Thoracic aorta (tissue), 2 donors: ENCODE data around the gene CYP4Z1. TPM values are rescaled to one million over a fixed set of nuclear protein-coding genes. Genes with fewer than 3 reads are reported as not detected.
"Not testable (repeated sequence)": the region's sequence is repeated elsewhere in the genome, so short reads cannot be mapped to it uniquely, and the experiment has no call there.

Source experiments
- ATAC-seq: fragments of 150-250 bp; one replicate; pipeline ENCODE4 v1.8.0; 2017; ENCODE audit warnings: low read depth; ENCODE audit not compliant: insufficient number of reproducible peaks, low FRiP score
- DNase-seq: peaks from one replicate; pipeline ENCODE4 v3.0.0-alpha.2; 2020; ENCODE audit warnings: low spot score
- H3K27ac ChIP-seq, 2 donors: fragments of 200-600 bp; sonication (generic); 1 replicate in 1 of 2; 2 replicates in 1 of 2; pipeline ENCODE4 v1.5.1; 2016; ENCODE audit warnings: mild to moderate bottlenecking in 2 of 2, moderate library complexity in 2 of 2
- H3K27me3 ChIP-seq: fragments of 200-600 bp; sonication (generic); replicated peaks from 2 replicates; pipeline ENCODE4 v1.6.0; 2016; ENCODE audit warnings: mild to moderate bottlenecking; ENCODE audit not compliant: insufficient read depth
- H3K36me3 ChIP-seq: fragments of 200-600 bp; sonication (generic); one replicate; pipeline ENCODE4 v1.5.1; 2016
- H3K4me1 ChIP-seq, 2 donors: fragments of 200-600 bp; sonication (generic); 1 replicate in 1 of 2; 2 replicates in 1 of 2; pipeline versions ENCODE4 v1.5.1 to v1.6.0; 2016; ENCODE audit warnings: low read depth in 2 of 2, mild to moderate bottlenecking in 1 of 2; ENCODE audit not compliant: control insufficient read depth in 1 of 2
- H3K4me3 ChIP-seq: fragments of 200-600 bp; sonication (generic); 2 replicates; pipeline ENCODE4 v1.5.1; 2016; ENCODE audit warnings: mild to moderate bottlenecking
- H3K9me3 ChIP-seq: fragments of 200-600 bp; sonication (generic); 2 replicates; pipeline ENCODE4 v1.5.1; 2016
- total RNA-seq, 2 donors: library from RNA; depleted of rRNA; stranded (reverse); fragments of >200 nt; gene quantifications; one replicate each; pipeline versions ENCODE4 v1.1.0 to v1.2.3, GENCODE V29; 2016
- TF ChIP-seq, protein P1 (sequence below): fragments of 200-600 bp; sonication (generic); IDR thresholded peaks from one replicate; pipeline ENCODE4 v1.5.1; 2019; ENCODE audit warnings: antibody characterized with exemption

The CYP4Z1 gene
- total RNA-seq, 2 donors from 2014 or later, result 1.1 to 3.9 TPM

DNA sequence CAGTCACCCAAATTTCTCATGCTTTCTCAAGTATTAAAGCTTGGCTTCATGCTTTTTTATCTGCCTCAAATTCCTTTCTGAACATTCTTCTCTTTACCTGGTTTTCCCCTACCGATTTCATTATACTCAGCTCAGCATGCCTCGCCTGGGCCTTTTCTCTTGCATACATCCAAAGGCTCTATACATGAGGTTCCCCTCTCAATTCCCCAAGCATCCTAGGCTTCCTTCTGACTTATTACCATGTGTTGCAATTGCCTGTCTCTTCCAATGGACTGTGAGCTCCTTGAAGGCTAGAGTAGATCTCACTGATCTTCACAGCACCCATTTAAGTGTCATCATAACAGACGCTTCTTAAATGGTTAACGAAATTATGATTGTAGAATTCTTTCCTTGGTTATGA lies 46.1 kb downstream of the CYP4Z1 start:
- H3K9me3 ChIP-seq, result no peaks in the 10 kb centered on the region
- H3K36me3 ChIP-seq, result no peaks in the 10 kb centered on the region
- DNase-seq (no peak), ATAC-seq (no peak)
- no peak overlapping the region for H3K27ac ChIP-seq
- no peaks in the 10 kb centered on the region for H3K27me3 ChIP-seq
- no peak overlapping the region for H3K4me3 ChIP-seq
- TF ChIP-seq, protein P1, sequence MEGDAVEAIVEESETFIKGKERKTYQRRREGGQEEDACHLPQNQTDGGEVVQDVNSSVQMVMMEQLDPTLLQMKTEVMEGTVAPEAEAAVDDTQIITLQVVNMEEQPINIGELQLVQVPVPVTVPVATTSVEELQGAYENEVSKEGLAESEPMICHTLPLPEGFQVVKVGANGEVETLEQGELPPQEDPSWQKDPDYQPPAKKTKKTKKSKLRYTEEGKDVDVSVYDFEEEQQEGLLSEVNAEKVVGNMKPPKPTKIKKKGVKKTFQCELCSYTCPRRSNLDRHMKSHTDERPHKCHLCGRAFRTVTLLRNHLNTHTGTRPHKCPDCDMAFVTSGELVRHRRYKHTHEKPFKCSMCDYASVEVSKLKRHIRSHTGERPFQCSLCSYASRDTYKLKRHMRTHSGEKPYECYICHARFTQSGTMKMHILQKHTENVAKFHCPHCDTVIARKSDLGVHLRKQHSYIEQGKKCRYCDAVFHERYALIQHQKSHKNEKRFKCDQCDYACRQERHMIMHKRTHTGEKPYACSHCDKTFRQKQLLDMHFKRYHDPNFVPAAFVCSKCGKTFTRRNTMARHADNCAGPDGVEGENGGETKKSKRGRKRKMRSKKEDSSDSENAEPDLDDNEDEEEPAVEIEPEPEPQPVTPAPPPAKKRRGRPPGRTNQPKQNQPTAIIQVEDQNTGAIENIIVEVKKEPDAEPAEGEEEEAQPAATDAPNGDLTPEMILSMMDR, result no peak
- H3K4me1 ChIP-seq, result no peaks in the 10 kb centered on the region

DNA sequence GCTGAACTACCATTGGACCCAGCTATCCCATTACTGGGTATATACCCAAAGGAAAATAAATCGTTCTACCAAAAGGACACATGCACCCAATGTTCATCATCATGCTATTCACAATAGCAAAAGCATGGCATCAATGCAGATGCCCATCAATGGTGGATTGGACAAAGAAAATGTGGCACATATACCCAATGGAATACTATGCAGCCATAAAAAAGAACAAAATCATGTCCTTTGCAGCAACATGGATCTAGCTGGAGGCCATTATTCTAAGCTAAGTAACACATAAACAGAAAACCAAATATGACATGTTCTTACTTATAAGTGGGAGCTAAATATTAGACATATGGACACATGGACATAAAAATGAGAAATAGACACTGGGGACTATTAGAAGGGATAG lies 54.0 kb downstream of the CYP4Z1 start:
- not testable (repeated sequence) for H3K27me3 ChIP-seq, H3K9me3 ChIP-seq, DNase-seq, H3K27ac ChIP-seq, H3K4me1 ChIP-seq, H3K36me3 ChIP-seq, H3K4me3 ChIP-seq, ATAC-seq

DNA sequence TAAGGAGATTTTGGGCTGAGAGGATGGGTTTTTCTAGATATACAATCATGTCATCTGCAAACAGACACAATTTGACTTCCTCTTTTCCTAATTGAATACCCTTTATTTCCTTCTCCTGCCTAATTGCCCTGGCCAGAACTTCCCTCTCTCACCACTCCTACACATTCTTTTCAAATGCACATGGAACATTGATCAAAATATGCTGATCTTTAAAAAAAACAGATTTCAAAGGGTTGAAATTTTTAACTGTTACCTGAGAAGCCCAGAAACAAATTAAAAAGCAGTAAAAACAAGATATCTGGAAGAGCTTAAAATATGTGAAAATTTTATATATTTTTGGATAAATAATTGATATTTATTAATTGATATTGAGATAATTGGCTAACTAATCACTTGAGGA lies 57.8 kb downstream of the CYP4Z1 start:
- DNase-seq, H3K4me1 ChIP-seq, ATAC-seq, H3K36me3 ChIP-seq, H3K9me3 ChIP-seq, H3K27ac ChIP-seq, H3K4me3 ChIP-seq, H3K27me3 ChIP-seq: not testable (repeated sequence)

DNA sequence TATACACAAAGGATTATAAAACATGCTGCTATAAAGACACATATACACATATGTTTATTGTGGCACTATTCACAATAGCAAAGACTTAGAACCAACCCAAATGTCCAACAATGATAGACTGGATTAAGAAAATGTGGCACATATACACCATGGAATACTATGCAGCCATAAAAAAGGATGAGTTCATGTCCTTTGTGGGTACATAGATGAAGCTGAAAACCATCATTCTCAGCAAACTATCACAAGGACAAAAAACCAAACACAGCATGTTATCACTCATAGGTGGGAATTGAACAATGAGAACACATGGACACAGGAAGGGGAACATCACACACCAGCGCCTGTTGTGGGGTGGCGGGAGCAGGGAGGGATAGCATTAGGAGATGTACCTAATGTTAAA lies 60.0 kb downstream of the CYP4Z1 start:
- not testable (repeated sequence) for H3K4me3 ChIP-seq, H3K4me1 ChIP-seq, H3K27ac ChIP-seq, DNase-seq, H3K9me3 ChIP-seq, H3K36me3 ChIP-seq, ATAC-seq, H3K27me3 ChIP-seq

DNA sequence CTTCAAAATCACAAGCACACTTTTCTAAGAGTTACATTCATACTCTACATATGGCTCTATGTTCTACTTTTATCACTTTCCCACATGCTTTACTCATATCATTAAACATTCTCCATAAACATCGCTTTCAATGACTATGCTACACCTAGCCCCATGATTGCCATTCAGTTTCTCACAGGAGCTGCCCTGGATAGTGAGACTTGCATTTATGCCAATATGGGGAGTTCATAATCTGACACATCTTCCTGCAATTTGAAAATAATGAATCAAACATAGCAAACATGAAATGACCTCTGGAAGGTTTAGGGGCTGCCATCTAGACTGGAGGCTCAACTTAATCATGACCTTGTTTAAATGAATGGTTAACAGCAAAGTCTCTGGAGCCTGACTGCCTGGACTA lies 61.2 kb downstream of the CYP4Z1 start:
- no peaks in the 10 kb centered on the region for H3K36me3 ChIP-seq
- H3K9me3 ChIP-seq, result no peaks in the 10 kb centered on the region
- DNase-seq (no peak), ATAC-seq (no peak)
- H3K27me3 ChIP-seq, result no peaks in the 10 kb centered on the region
- H3K27ac ChIP-seq, result no peak overlapping the region
- TF ChIP-seq, protein P1, result no peak
- H3K4me1 ChIP-seq, result no peaks in the 10 kb centered on the region
- H3K4me3 ChIP-seq, result no peak overlapping the region

DNA sequence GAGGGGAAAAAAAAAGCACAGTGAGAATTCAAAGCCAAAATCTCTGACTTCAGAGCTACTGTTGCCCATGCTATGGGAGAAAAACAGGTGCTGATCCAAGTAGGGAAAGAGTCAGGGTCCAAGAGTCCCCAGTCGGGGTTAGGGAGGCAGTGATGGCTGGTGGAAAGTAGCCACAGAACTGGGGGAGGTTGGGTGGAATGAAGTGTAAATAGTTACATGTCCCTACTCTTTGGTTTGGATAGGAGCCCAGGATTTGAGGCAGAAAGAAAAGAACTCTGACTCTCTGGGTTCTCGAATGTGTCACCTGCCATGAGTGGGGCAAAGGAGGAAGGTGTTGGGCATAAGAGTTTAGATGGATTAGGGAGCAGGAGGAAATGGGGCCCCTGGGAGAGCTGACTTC lies 61.8 kb downstream of the CYP4Z1 start:
- not testable (repeated sequence) for H3K9me3 ChIP-seq, H3K27me3 ChIP-seq, DNase-seq, H3K4me3 ChIP-seq, ATAC-seq, H3K27ac ChIP-seq, H3K4me1 ChIP-seq, H3K36me3 ChIP-seq

DNA sequence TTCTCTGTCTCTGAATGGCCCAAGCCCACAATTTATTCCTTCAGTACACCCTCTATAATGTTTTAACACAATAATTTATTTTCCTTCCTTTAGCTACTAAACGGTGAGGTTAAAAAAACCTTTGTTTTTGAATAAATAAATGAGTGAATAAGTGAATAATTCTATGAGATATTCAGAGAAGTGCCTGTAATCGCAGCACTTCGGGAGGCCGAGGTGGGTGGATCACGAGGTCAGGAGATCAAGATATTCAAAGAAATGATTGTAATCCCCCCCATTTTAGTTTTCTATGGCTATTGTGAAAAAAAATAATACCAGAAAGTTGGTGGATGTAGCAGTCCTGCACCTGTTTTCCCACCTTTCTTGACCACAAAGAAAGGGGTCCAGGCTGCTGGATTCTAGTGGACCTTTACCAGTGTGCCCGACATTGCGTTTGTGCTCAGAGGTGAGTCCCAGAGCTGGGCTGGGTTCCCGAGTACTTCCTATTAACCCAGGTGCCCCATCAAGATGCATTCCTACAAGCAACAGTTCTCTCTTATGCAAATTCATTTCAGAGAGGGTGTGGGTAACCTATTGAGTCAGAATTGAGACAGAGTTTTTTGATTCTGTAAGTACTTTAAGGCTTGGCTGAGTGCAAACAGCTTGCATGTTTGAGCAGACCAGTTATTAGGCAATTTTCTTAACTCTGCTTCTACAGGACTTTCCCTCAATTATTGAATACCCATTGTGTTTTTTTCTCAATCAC lies 62.6 kb downstream of the CYP4Z1 start:
- not testable (repeated sequence) for H3K27ac ChIP-seq, ATAC-seq, H3K4me1 ChIP-seq, H3K4me3 ChIP-seq, H3K9me3 ChIP-seq, H3K27me3 ChIP-seq, H3K36me3 ChIP-seq, DNase-seq

DNA sequence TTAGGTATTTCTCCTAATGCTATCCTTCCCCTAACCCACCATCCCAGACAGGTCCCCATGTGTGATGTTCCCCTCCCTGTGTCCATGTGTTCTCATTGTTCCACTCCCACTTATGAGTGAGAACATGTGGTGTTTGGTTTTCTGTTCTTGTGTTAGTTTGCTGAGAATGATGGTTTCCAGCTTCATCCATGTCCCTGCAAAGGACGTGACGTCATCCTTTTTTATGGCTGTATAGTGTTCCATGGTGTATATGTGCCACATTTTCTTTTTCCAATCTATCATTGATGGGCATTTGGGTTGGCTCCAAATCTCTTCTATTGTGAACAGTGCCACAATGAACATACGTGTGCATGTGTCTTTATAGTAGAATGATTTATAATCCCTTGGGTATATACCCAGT lies 65.6 kb downstream of the CYP4Z1 start:
- not testable (repeated sequence) for H3K27me3 ChIP-seq, H3K36me3 ChIP-seq, ATAC-seq, H3K4me3 ChIP-seq, H3K27ac ChIP-seq, H3K9me3 ChIP-seq, H3K4me1 ChIP-seq, DNase-seq
